MM.1S (cell line): Measurements from ENCODE around the gene FBN2.

Experiments
- DNase-seq: peaks from one replicate; pipeline ENCODE4 v3.0.0-alpha.2; 2015
- H2AFZ ChIP-seq: fragments of 300-600 bp; sonication (generic); 2 replicates; pipeline ENCODE4 v1.6.0; 2016; ENCODE audit warnings: antibody characterized with exemption, low read length
- H3F3A ChIP-seq: fragments of 300-600 bp; sonication (generic); 2 replicates; pipeline ENCODE4 v1.6.1; 2016; ENCODE audit warnings: mild to moderate bottlenecking, antibody characterized with exemption, low read length, moderate library complexity, mixed read lengths; ENCODE audit not compliant: insufficient read depth
- H3K27ac ChIP-seq: fragments of 300-600 bp; sonication (generic); 2 replicates; pipeline ENCODE4 v1.5.1; 2016; ENCODE audit warnings: mild to moderate bottlenecking, low read length
- H3K27me3 ChIP-seq: fragments of 300-600 bp; sonication (generic); replicated peaks from 2 replicates; pipeline ENCODE4 v1.6.0; 2016; ENCODE audit warnings: low read length; ENCODE audit not compliant: insufficient read depth
- H3K36me3 ChIP-seq: fragments of 300-600 bp; sonication (generic); replicated peaks from 2 replicates; pipeline ENCODE4 v1.6.1; 2016; ENCODE audit warnings: mild to moderate bottlenecking, low read length, mixed read lengths; ENCODE audit not compliant: insufficient read depth
- H3K4me1 ChIP-seq: fragments of 300-600 bp; sonication (generic); 2 replicates; pipeline ENCODE4 v1.6.1; 2016; ENCODE audit warnings: low read length, mixed read lengths
- H3K4me2 ChIP-seq: fragments of 300-600 bp; sonication (generic); 2 replicates; pipeline ENCODE4 v1.6.0; 2016; ENCODE audit warnings: low read depth, low read length
- H3K4me3 ChIP-seq: fragments of 300-600 bp; sonication (generic); 2 replicates; pipeline ENCODE4 v1.5.1; 2016; ENCODE audit warnings: low read length, mixed read lengths
- H3K79me2 ChIP-seq: fragments of 300-600 bp; sonication (generic); 2 replicates; pipeline ENCODE4 v1.6.1; 2016; ENCODE audit warnings: mixed run types, low read length, mixed read lengths
- H3K9ac ChIP-seq: fragments of 300-600 bp; sonication (generic); 2 replicates; pipeline ENCODE4 v1.6.1; 2016; ENCODE audit warnings: low read length, mixed read lengths
- H3K9me2 ChIP-seq: fragments of 300-600 bp; sonication (generic); replicated peaks from 2 replicates; pipeline ENCODE4 v1.6.1; 2016; ENCODE audit warnings: mild to moderate bottlenecking, low read length, mixed read lengths; ENCODE audit not compliant: insufficient read depth
- H3K9me3 ChIP-seq: fragments of 300-600 bp; sonication (generic); replicated peaks from 2 replicates; pipeline ENCODE4 v1.6.1; 2016; ENCODE audit warnings: mild to moderate bottlenecking, low read length, mixed read lengths; ENCODE audit not compliant: insufficient read depth
- H4K20me1 ChIP-seq: fragments of 300-600 bp; sonication (generic); 2 replicates; pipeline ENCODE4 v1.6.1; 2016; ENCODE audit warnings: mild to moderate bottlenecking, low read length, moderate library complexity, mixed read lengths; ENCODE audit not compliant: insufficient read depth
- EZH2 ChIP-seq: fragments of 300-600 bp; sonication (generic); optimal IDR thresholded peaks from 2 replicates; pipeline ENCODE3; 2017; ENCODE audit warnings: low read depth, mild to moderate bottlenecking, antibody characterized with exemption, low read length, mixed read lengths
- EZH2phosphoT487 ChIP-seq: fragments of 300-600 bp; sonication (generic); IDR thresholded peaks from 2 replicates; pipeline ENCODE4 v1.6.1; 2018; ENCODE audit warnings: antibody characterized with exemption, low read length
- TF ChIP-seq, protein P1 (sequence below): fragments of 300-600 bp; sonication (generic); IDR thresholded peaks from 2 replicates; pipeline ENCODE4 v1.5.1; 2016; ENCODE audit warnings: antibody characterized with exemption, low read length, mixed read lengths

Gene FBN2

DNA sequence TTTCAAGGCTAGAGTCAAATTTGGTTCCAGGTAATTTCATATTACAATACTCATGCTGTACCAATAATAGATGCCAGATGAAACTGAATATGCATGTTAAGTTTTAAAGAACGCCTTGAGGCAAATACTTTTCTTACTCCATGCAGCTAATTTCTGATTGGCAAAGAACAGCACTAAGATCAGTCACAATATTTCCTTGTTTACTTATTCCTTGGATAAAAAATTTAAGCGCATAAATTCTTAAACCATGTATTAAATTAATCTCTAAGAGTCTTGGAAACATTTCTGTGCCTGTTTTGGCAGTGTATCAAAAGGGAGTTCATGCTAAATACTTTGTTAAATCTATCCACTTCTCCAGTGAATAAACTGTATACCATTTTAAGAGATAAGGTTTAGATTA is 281.0 kb downstream of the FBN2 start:
- Histone ChIP-seq H3K4me2 (no peak overlapping the region), H3F3A (no peaks in the 10 kb centered on the region), H3K36me3 (no peaks in the 10 kb centered on the region), H3K4me3 (no peak overlapping the region), H4K20me1 (no peaks in the 10 kb centered on the region), H3K9me3 (no peaks in the 10 kb centered on the region), H3K9me2 (no peaks in the 10 kb centered on the region), H3K27ac (no peak overlapping the region), H3K4me1 (no peaks in the 10 kb centered on the region), H3K9ac (no peak overlapping the region), H2AFZ (no peak overlapping the region), H3K79me2 (no peaks in the 10 kb centered on the region), H3K27me3 (no peaks in the 10 kb centered on the region)
- DNase-seq = no peak
- TF ChIP-seq EZH2 = no peak
- TF ChIP-seq, protein P1, sequence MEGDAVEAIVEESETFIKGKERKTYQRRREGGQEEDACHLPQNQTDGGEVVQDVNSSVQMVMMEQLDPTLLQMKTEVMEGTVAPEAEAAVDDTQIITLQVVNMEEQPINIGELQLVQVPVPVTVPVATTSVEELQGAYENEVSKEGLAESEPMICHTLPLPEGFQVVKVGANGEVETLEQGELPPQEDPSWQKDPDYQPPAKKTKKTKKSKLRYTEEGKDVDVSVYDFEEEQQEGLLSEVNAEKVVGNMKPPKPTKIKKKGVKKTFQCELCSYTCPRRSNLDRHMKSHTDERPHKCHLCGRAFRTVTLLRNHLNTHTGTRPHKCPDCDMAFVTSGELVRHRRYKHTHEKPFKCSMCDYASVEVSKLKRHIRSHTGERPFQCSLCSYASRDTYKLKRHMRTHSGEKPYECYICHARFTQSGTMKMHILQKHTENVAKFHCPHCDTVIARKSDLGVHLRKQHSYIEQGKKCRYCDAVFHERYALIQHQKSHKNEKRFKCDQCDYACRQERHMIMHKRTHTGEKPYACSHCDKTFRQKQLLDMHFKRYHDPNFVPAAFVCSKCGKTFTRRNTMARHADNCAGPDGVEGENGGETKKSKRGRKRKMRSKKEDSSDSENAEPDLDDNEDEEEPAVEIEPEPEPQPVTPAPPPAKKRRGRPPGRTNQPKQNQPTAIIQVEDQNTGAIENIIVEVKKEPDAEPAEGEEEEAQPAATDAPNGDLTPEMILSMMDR = no peak
- no peak for TF ChIP-seq EZH2phosphoT487

DNA sequence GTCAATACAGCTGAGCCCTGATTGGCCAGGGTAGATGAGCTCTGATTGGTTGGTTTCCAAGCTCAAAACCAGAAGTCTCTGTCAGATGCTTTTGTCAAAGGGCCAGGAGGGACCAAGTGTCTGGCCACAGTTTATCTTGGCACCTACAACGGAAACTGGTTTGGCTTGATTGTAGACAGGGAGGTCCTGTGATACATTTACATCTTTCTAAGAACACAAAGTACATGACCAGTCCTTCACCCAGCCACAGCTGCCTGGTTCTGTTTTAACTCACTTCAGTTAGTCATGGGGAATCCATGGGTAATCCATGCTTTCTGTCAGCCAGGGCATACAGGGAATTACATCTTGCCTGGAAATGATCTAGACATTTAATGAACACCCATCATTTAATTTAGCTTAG is 283.3 kb downstream of the FBN2 start:
- Histone ChIP-seq H3K9me2 (no peaks in the 10 kb centered on the region), H3K9me3 (no peaks in the 10 kb centered on the region), H3K4me1 (no peaks in the 10 kb centered on the region), H3K79me2 (no peaks in the 10 kb centered on the region), H3K4me2 (no peak overlapping the region), H3K36me3 (no peaks in the 10 kb centered on the region), H3K27ac (no peak overlapping the region), H3F3A (no peaks in the 10 kb centered on the region), H2AFZ (no peak overlapping the region), H3K27me3 (no peaks in the 10 kb centered on the region), H4K20me1 (no peaks in the 10 kb centered on the region), H3K4me3 (no peak overlapping the region), H3K9ac (no peak overlapping the region)
- no peak for DNase-seq
- TF ChIP-seq EZH2 (no peak), EZH2phosphoT487 (no peak)
- TF ChIP-seq, protein P1 = no peak

DNA sequence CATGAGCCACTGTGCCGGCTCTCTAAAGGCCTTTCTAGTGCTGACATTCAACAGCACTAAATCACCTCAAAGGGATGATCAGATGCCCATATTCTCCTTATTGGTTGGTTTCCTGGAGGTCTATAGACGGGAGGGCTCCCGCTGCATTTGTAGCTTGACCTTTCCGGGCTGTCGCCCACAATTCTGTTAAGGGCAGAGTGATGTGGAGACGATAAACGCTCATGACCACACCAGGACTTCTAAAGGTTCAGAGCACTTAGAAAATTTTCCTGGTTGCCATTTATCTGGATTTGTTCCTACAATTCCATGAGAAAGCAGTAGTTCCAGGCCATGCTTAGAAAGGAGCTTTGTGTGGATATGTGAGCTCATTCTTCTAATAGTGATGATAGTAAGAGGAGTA is 284.2 kb downstream of the FBN2 start:
- DNase-seq = no peak
- Histone ChIP-seq H3K36me3 (no peaks in the 10 kb centered on the region), H3K27ac (no peak overlapping the region), H3K4me3 (no peak overlapping the region), H3K27me3 (no peaks in the 10 kb centered on the region), H2AFZ (no peak overlapping the region), H3K4me2 (no peak overlapping the region), H4K20me1 (no peaks in the 10 kb centered on the region), H3K9me3 (no peaks in the 10 kb centered on the region), H3K9ac (no peak overlapping the region), H3F3A (no peaks in the 10 kb centered on the region), H3K79me2 (no peaks in the 10 kb centered on the region), H3K9me2 (no peaks in the 10 kb centered on the region), H3K4me1 (no peaks in the 10 kb centered on the region)
- TF ChIP-seq, protein P1 = no peak
- no peak for TF ChIP-seq EZH2phosphoT487

DNA sequence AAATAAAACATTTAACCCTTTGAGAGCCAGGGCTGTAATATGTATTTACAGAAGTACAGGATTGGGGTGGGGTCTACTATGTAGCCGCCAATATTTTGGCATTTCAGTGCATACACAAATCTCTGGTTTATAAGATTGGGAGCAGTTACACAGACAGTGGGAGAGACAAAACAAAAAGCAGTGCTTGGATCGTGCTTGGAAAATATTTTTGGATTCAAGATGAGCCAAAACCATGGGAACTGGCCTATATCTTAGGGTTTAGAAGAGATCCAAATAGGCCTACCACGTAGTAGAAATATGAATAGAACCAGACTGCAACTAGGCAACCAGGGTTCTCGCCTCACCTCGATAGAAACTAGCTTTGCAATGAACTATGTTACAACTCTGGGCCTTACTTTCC is 284.9 kb downstream of the FBN2 start:
- Histone ChIP-seq H3K9me2 (no peaks in the 10 kb centered on the region), H3F3A (no peaks in the 10 kb centered on the region), H3K79me2 (no peaks in the 10 kb centered on the region), H3K4me2 (no peak overlapping the region), H2AFZ (no peak overlapping the region), H3K9me3 (no peaks in the 10 kb centered on the region), H3K9ac (no peak overlapping the region), H3K36me3 (no peaks in the 10 kb centered on the region), H3K27me3 (no peaks in the 10 kb centered on the region), H3K27ac (no peak overlapping the region), H4K20me1 (no peaks in the 10 kb centered on the region), H3K4me1 (no peaks in the 10 kb centered on the region), H3K4me3 (no peak overlapping the region)
- TF ChIP-seq EZH2 (no peak), EZH2phosphoT487 (no peak)
- TF ChIP-seq, protein P1 = no peak
- no peak for DNase-seq
